GM21447 (cell line): ENCODE results near the gene VARS2.

ENCODE experiments used
- ATAC-seq: cut with Tn5 transposase; IDR thresholded peaks from one replicate; pipeline ENCODE4 v1.9.1; 2021; ENCODE audit not compliant: unreplicated experiment

VARS2 gene

DNA sequence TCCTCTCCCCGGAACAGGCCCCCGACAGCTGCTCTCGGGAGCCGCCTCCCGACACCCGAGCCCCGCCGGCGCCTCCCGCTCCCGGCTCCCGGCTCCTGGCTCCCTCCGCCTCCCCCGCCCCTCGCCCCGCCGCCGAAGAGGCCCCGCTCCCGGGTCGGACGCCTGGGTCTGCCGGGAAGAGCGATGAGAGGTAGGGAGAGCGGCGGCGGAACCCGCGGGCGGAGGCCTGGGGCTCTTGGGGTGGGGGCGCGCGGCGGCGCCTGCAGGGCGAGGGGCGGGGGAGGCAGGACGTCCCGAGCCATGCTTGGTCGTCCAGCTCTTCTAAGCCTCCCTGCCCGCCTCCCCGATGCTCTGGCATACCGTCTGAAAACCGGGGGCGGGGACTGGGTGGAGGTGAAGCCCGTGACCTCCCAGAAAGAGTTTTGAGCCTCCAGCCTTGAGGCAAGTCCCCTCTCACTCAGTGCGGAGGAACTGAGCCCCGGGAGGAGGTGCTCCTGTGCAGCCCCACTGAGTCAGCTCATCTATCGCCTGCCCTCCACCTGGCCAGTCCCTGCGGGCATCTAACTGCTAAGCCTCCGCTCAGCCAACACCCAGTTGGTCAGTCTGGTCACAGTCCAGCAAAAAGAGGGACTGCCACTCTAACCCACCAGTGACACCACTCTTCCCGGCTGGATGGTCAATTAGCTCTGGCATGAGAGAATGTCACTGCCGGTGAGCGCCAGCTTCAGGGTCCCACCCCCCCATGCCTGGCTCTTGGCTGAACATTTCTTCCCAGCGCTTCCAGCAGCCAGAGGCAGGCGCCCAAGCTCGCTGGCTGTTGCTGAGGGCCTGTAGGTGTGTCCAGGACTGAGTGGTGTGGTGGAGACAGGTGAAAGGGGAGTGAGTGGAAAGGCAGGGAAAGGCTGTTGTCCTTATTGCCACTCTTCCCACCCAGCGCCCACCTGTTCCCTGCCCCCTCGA, 29.2 kb upstream of the VARS2 start:
- no peak for ATAC-seq

DNA sequence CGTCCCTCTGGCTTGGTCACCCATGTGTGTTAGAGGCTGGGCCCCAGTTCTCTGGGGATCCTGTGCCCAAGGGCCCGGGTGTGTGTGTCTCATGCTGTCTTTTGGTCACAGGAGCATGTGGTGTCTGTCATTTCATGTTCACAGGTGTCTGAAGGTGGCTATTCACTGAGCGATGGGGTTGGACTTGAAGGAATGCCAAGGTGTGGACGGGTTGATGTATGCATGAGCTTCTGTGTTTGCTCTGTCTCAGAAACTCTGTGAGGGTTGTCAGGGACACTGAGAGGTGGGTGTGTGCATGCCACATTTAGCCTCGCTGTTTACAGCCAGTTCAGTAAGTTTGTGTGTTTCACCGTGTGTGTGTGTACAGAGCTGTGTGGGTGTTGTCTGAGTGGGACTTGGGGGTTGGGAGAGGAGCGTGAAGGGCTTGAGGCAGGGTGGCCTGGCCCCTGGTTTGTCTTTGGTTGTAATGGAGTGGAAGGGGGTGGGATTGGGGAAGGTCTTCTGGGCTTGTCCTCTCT, 28.5 kb upstream of the VARS2 start:
- ATAC-seq: no peak

DNA sequence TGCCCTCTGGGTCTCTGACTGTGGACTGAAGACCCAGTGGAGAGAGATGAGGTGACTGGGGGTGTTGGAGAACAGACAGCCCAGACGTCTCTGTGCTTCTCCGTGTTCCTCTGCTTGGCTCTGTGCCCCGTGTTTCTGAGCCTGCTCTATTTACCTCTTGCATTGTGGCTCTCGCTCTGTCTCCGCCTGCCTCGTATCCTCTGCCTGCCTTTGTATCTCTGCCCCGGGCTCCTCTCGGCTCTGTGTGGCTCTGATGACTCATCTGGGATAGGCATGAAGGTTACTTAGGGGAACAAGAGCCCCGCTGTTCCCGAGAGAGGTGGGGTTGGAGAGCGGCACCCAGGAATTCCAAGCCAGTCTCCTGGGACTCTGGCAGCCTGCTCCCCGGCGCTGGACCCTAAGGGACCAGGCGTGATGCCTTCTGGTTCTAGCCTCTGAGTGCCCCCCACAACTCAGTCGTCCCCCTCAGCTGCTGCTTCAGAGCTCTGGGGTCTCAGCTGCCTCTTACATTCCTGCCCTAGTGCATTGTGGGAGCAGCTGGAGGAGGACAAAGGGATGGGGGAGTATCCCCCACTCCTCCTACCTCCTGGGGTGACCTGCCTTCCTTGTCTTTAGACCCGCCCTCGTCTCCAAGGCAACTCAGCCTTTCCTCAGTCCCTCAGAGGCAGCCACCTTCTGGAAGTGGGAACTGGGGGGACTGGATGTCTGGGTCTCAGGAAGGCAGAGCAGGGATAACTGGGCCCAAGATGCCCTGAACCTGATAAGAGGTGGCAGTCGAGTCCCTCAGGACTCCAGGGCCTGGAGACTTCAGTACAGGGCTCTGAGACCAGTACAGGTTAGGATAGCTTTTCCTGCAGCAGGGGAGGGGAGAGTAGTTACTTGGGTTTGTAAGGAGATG, 27.8 kb upstream of the VARS2 start:
- ATAC-seq: no peak

DNA sequence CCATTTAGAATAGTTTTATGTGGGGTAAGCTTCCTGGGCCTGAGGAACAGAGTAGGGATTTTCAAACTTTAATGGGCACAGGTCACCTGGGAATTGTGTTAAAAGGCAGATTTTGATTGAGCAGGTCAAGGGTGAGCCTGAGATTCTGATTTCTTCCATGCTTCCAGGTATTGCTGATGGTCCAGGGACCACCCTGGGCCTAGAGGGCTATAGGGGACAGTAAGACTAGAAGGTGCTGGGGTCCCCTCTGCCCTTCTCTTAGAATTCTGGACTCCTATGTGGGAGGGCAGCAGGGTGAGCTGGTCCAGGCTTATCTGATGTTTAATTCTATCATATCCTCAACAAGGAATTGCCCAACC, 27.2 kb upstream of the VARS2 start:
- no peak for ATAC-seq

DNA sequence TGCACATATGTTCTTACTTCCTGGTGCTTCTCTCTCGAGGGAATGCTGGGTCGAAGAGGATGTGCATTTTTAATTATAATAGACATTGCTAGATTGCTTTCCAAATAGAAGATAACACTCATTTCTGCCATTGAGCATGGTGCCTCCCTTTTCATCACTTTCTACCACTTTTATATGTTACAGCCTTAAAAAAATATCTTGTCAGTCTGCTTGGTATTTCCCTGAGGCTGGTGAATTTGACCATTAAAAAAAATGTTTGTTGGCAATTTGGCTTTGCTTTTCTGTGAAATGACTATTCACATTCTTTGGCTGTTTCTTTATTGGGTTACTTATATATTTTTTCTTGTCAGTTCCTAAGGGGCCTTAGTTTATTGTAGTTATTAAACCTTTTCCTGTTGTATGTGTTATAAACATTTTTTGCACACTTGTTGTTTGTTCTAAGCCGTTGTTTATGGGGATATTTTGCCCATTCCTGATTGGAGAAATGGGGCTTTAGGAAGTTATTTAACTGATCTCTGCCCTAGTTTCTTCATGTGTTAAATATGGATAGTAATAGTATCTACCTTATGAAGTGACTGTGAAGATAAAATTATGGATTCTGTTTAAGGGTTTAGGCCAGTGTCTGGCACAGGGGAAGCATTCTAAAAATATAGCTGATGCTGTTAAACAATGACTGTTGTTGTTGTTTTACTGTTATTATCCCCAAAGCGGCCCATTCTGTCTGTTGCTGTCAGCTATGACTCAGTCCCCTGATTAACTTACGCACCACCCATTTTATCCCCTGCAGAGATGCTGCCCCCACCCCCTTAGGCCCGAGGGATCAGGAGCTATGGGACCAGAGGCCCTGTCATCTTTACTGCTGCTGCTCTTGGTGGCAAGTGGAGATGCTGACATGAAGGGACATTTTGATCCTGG, 25.9 kb upstream of the VARS2 start:
- ATAC-seq: no peak

DNA sequence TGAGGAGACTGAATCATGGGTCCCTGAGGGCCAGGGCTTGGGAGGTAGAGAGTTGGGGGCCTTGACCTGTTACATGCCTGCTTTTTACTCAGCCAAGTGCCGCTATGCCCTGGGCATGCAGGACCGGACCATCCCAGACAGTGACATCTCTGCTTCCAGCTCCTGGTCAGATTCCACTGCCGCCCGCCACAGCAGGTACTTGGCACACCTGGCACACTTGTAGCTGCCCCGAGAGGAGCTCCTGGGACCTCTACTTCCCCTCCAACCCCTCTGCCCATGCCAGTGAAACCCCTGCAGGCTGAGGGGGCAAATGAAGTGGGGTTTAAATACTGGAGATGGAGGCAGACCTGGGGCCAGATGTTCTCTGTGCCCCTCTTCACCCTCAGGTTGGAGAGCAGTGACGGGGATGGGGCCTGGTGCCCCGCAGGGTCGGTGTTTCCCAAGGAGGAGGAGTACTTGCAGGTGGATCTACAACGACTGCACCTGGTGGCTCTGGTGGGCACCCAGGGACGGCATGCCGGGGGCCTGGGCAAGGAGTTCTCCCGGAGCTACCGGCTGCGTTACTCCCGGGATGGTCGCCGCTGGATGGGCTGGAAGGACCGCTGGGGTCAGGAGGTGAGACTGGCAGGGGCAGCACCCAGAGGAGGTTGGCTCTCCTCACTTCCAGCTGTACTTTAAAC, 25.1 kb upstream of the VARS2 start:
- ATAC-seq: no peak

DNA sequence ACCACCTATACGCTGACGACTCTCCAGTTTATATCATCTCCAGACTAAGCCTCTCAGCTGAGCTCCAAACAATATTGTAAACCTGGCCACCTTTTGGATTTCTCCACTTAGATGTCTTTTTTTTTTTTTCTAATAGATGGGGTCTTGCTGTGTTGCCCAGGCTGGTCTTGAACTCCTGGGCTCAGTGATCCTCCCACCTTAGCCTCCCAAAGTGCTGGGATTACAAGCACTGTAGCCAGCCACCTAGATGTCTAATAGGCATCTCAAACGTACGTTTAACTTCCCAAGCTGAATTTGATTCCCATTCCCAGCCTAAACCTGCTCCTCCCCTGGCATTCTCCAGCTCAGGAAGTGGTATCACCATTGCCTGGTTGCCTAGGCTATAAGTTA, 24.5 kb upstream of the VARS2 start:
- ATAC-seq: no peak

DNA sequence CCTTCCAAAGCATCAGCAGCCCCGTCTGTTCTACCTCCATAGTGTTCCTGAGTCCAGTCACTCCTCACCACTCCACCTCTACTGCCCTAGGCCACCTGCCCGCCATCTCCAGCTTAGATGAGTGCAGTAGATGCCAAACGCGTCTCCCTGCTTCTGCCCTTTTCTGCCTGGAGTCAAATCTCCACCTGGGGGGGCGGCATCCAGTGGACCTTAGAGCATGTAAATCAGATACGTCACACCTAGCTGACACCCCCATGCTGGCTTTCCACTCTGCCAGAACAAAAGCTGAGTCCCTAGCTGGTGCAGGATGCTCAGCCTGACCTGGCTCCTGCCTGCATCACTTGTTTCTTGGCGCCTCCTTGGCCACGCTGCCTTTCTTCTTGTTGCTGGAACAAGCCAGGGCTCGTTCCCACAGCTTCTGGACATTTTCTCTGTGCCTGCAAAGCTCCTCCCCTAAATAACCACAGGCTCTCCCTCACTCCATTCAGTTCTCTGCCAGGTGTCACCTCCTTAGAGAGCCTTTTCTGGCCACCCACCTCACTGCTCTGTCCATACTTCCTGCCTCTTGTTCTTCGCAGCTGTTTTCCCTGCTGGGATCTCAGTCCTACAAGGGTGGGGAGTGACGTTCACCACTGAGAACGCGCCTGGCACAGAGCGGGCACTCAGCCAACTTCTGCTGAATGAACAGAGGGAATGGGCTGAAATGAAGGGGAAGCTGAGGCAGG, 24.0 kb upstream of the VARS2 start:
- ATAC-seq: no peak

DNA sequence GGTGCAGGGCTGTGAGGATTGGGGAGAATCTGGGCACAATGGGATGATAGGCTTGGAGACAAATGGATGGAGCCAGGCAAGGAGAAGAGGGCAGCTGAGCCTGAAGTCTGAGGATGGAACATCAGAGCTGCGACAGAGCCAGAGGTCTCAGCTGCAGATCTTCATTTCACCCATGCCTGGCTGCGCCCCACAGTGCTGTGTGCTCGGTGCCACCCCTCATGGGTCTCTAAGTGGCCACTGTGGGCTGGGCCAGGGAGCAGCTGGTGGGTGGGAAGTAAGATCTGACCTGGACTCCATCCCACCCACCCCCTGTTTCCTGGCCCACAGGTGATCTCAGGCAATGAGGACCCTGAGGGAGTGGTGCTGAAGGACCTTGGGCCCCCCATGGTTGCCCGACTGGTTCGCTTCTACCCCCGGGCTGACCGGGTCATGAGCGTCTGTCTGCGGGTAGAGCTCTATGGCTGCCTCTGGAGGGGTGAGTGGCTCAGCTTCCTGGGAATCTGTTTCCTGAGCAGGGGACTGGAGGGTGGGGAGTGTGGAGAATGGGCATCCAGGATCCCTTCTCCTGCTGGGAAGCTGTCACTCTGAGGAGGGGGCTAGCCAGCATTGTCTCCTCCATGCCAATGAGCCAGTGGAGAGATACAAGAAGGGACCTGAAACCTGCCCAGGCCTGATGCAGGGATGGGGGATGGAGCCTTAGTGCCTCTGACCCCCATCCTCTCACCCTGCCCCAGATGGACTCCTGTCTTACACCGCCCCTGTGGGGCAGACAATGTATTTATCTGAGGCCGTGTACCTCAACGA, 23.2 kb upstream of the VARS2 start:
- ATAC-seq: no peak

DNA sequence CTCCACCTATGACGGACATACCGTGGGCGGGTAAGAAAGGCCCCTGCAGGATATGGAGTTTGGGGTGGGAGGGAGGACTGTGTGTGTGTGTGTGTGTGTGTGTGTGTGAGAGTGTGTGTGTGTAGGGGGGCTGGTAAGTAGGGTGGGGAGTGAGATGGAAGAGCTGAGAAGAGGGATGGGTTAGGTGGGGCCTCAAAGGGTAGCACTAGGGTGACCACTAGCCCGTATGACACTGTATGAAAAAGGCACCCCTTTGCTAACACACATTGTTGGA, 22.7 kb upstream of the VARS2 start:
- ATAC-seq: no peak

DNA sequence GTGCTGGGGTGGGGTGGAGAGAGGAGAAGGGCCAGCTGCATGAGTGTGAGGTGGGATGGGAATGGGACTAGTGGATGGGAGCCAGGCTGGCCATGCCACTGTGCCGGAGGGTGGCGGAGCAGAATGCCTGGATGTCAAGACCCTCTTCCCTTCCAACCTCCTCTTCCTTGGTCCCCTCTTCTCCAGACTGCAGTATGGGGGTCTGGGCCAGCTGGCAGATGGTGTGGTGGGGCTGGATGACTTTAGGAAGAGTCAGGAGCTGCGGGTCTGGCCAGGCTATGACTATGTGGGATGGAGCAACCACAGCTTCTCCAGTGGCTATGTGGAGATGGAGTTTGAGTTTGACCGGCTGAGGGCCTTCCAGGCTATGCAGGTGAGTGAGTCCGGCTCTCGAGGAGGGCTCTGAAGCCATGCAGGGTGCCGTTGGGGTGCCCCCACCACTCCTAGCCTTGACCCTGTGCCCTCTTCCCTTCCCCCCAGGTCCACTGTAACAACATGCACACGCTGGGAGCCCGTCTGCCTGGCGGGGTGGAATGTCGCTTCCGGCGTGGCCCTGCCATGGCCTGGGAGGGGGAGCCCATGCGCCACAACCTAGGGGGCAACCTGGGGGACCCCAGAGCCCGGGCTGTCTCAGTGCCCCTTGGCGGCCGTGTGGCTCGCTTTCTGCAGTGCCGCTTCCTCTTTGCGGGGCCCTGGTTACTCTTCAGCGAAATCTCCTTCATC, 22.1 kb upstream of the VARS2 start:
- ATAC-seq: no peak

DNA sequence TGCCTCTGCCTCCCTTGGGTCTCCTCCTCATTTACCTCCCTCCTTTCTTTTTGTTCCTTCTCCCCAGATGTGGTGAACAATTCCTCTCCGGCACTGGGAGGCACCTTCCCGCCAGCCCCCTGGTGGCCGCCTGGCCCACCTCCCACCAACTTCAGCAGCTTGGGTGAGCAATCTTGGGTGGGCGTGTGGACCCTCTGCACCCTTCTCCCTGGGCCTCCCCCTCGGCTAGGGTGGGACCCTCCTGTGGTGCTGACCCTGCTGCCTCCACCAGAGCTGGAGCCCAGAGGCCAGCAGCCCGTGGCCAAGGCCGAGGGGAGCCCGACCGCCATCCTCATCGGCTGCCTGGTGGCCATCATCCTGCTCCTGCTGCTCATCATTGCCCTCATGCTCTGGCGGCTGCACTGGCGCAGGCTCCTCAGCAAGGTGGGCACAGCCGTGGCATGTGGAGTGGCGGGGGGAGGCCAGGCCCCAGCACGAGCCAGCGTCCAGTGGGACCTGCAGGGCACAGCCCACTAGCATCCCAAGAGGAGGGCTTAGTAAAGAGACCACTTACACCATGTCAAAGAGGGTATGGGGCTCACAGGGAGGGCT, 20.9 kb upstream of the VARS2 start:
- ATAC-seq: no peak

DNA sequence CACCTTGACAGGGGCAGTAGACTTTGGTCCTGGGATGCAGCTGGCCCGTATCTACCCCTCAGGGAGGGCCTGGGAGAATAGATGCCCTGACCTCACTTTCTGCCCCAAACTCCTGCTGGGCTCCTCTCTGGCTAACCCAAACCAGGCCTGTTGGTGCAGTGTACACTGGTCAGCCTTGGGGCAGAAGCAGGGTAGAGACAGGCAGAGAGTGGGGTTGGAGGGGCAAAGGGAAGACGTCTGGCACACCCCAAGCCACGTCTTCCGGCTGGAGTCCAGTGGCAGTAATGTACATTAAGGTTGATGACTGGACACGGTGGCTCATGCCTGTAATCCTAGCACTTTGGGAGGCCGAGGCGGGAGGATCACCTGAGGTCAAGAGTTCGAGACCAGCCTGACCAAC, 20.4 kb upstream of the VARS2 start:
- no peak for ATAC-seq

DNA sequence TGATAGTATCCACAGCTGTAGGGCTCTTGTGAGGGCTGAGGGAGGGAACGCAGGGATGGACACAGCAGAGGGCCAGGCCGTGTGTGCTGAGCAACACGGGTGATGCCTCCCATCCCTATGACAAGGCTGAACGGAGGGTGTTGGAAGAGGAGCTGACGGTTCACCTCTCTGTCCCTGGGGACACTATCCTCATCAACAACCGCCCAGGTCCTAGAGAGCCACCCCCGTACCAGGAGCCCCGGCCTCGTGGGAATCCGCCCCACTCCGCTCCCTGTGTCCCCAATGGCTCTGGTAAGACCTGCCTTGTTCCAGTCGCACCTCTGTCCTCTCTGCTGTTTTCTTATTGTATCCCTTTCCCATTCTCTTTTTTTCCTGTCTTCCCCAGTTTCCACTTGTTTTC, 19.7 kb upstream of the VARS2 start:
- ATAC-seq: no peak

DNA sequence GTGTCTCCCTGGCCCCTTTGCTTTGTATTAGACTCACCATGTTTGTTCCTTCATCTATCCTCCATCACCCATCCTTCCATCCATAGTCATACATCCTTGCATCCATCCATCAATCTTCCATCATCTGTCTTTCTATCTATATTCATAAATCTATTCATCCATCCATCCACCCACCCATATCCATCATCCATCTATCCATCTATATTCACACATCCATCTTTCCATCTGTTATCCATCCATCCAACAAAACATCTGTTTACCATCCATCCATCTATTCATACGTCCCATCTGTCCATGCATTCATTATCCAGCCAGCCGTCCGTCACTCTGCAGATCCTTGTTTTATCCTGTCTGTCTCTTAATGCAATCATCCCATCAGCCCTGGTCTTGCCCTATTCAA, 19.1 kb upstream of the VARS2 start:
- ATAC-seq: no peak

DNA sequence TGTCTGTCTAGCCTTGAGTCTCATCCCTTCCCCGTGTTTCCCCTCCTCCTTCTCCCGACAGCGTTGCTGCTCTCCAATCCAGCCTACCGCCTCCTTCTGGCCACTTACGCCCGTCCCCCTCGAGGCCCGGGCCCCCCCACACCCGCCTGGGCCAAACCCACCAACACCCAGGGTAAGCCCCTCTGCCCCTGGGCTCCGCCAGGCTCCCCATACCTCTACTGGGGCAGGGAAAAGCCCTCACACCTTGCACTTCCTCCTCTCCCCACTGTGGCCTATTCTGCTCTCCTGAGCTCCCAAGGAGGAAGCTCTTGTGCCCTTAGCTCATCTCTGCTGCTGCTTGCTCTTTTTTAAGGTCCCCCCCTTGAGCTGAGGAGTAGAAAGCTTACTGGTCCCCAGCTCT, 18.7 kb upstream of the VARS2 start:
- no peak for ATAC-seq

DNA sequence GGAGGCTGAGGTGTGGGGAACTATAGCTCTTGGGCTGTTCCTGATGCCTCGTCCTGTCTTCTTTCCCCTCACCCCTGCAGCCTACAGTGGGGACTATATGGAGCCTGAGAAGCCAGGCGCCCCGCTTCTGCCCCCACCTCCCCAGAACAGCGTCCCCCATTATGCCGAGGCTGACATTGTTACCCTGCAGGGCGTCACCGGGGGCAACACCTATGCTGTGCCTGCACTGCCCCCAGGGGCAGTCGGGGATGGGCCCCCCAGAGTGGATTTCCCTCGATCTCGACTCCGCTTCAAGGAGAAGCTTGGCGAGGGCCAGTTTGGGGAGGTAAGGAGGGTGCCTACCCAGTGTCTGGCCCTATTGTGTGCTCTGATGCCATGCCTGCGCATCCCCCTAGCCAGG, 17.5 kb upstream of the VARS2 start:
- ATAC-seq: no peak

DNA sequence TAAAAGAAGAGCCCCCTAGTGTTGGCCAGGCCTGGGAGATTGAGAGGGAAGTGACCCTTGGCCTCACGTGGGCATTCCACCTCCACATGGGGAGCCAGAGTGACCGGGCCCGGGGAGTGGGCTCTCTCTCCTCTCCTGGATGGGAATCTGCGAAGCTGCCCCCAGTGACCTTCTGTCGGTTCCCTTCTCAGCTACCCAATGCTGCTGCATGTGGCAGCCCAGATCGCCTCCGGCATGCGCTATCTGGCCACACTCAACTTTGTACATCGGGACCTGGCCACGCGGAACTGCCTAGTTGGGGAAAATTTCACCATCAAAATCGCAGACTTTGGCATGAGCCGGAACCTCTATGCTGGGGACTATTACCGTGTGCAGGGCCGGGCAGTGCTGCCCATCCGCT, 16.2 kb upstream of the VARS2 start:
- ATAC-seq: no peak
